Neuronal stem cell (in vitro differentiated cells): ENCODE measurements around the gene CLIP1.

Experiments
- DNase-seq: peaks from one replicate; pipeline ENCODE4 v3.0.0-alpha.2; 2013; ENCODE audit warnings: low spot score
- H2AFZ ChIP-seq: one replicate; pipeline ENCODE4 v1.6.1; 2013; ENCODE audit warnings: mild to moderate bottlenecking, low read length, inconsistent platforms
- H2AK5ac ChIP-seq: 2 replicates; pipeline ENCODE4 v1.6.1; 2013; ENCODE audit warnings: low read depth, mild to moderate bottlenecking, inconsistent platforms, low read length, moderate library complexity, mixed read lengths
- H2BK120ac ChIP-seq: 2 replicates; pipeline ENCODE4 v1.6.1; 2013; ENCODE audit warnings: low read depth, mild to moderate bottlenecking, inconsistent platforms, low read length, moderate library complexity, mixed read lengths
- H2BK12ac ChIP-seq: one replicate; pipeline ENCODE4 v1.6.1; 2013; ENCODE audit warnings: low read length, inconsistent platforms
- H2BK15ac ChIP-seq: 2 replicates; pipeline ENCODE4 v1.6.1; 2013; ENCODE audit warnings: mild to moderate bottlenecking, low read length, inconsistent platforms, mixed read lengths
- H2BK5ac ChIP-seq: one replicate; pipeline ENCODE4 v1.6.1; 2013; ENCODE audit warnings: inconsistent platforms, mild to moderate bottlenecking, low read length, moderate library complexity
- H3K14ac ChIP-seq: one replicate; pipeline ENCODE4 v1.6.1; 2013; ENCODE audit warnings: low read length, inconsistent platforms
- H3K18ac ChIP-seq: 2 replicates; pipeline ENCODE4 v1.6.1; 2013; ENCODE audit warnings: low read length, inconsistent platforms
- H3K23ac ChIP-seq: 2 replicates; pipeline ENCODE4 v1.6.1; 2013; ENCODE audit warnings: low read depth, mild to moderate bottlenecking, mixed read lengths, low read length, inconsistent platforms; ENCODE audit not compliant: poor library complexity
- H3K27ac ChIP-seq: replicated peaks from 3 replicates; pipeline ENCODE4 v1.5.1; 2013; ENCODE audit warnings: low read length, inconsistent platforms
- H3K27me3 ChIP-seq, 3 experiments: 2 replicates each; pipeline ENCODE4 v1.6.1; 2013; ENCODE audit warnings: low read length in 3 of 3, mild to moderate bottlenecking in 2 of 3, inconsistent platforms in 1 of 3, low read depth in 1 of 3, mixed read lengths in 1 of 3, moderate library complexity in 1 of 3; ENCODE audit not compliant: control insufficient read depth in 3 of 3, insufficient read depth in 3 of 3
- H3K36me3 ChIP-seq, 2 donors: replicated peaks in 1 of 2; 2 replicates each; pipeline ENCODE4 v1.6.1; 2013; ENCODE audit warnings: low read length in 2 of 2; ENCODE audit not compliant: control insufficient read depth in 2 of 2, insufficient read depth in 2 of 2
- H3K4ac ChIP-seq: 2 replicates; pipeline ENCODE4 v1.6.1; 2013; ENCODE audit warnings: inconsistent platforms, mild to moderate bottlenecking, low read length, moderate library complexity
- H3K4me1 ChIP-seq, 2 donors: 1 replicate in 1 of 2; 2 replicates in 1 of 2; pipeline ENCODE4 v1.6.1; 2013; ENCODE audit warnings: low read length in 2 of 2, low read depth in 1 of 2; ENCODE audit not compliant: control insufficient read depth in 2 of 2, insufficient read depth in 1 of 2
- H3K4me2 ChIP-seq: one replicate; pipeline ENCODE4 v1.6.1; 2013; ENCODE audit warnings: mild to moderate bottlenecking, low read length, inconsistent platforms; ENCODE audit not compliant: insufficient read depth, poor library complexity, severe bottlenecking
- H3K4me3 ChIP-seq, 2 donors: 2 replicates each; pipeline ENCODE4 v1.5.1; 2013; ENCODE audit warnings: low read length in 2 of 2, mild to moderate bottlenecking in 2 of 2, inconsistent platforms in 1 of 2, moderate library complexity in 1 of 2
- H3K79me1 ChIP-seq: one replicate; pipeline ENCODE4 v1.6.1; 2013; ENCODE audit warnings: low read depth, mild to moderate bottlenecking, inconsistent platforms, low read length, moderate library complexity
- H3K9ac ChIP-seq: one replicate; pipeline ENCODE4 v1.6.1; 2013; ENCODE audit warnings: mild to moderate bottlenecking, low read depth, low read length, inconsistent platforms; ENCODE audit not compliant: poor library complexity
- H3K9me3 ChIP-seq, 2 donors: replicated peaks in 1 of 2; 2 replicates each; pipeline versions ENCODE3 to v1.6.1; 2013; ENCODE audit warnings: low read length in 2 of 2, mild to moderate bottlenecking in 2 of 2, inconsistent platforms in 1 of 2, low read depth in 1 of 2, mixed read lengths in 1 of 2, moderate library complexity in 1 of 2; ENCODE audit not compliant: control insufficient read depth in 2 of 2, insufficient read depth in 1 of 2
- H4K8ac ChIP-seq: one replicate; pipeline ENCODE4 v1.6.1; 2013; ENCODE audit warnings: low read depth, mild to moderate bottlenecking, inconsistent platforms, low read length, moderate library complexity
- H4K91ac ChIP-seq: one replicate; pipeline ENCODE4 v1.6.1; 2013; ENCODE audit warnings: low read length, low read depth, mild to moderate bottlenecking, inconsistent platforms; ENCODE audit not compliant: poor library complexity
- WGBS, 2 donors: extraction: QIAGEN DNeasy Blood & Tissue Kit; methylation state at CpG; one replicate each; pipeline ENCODE4 v1.1.7; 2013; ENCODE audit warnings: missing lambda C conversion rate in 2 of 2, mixed read lengths in 1 of 2; ENCODE audit not compliant: insufficient read length in 2 of 2, insufficient replicate concordance in 1 of 2; ENCODE audit errors: extremely low coverage in 2 of 2; 5-methylcytosine and 5-hydroxymethylcytosine counted together

CLIP1 gene

DNA sequence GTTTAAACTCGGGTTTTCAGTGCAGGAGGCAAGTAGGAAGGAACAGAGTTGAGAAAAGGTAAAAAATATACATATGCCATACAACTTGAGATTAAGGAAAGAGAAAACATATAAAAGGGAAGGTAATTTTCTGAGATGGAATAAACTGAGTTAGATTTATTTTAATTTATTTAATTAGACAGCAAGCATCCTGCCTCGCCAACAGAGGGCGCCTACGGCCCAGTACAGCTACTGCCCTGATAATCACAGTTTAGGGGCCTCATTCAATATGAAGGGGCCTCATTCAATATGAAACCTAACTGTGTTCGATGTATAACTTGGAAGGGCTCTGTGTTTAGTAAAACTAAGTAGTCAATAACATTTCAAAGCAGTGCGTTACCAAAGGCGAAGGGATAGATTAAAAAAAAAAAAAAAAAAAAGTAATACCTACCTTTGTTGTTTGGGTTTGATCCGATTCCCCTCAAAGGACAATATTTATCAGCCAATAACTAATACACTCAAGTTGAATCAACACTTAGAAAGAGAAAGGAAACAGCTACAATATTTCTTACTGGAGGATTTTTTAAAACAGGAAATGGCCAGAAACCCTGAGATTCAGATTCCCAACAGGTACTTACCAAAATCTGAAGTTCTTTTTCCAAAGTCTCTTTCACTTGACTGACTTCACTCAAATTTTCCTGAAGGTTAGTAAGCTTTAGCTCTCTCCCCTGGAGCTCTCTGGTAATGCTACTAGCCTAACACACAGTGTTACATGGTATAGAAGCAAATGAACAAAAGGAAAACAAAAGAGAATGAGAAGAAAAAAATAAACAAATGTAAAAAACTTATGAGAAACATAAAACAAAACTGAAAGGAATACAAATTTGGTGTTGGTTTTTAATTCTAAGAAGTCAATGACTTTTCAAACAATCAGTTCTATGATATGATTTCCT lies 86.2 kb downstream of the CLIP1 start:
- H3K9me3 ChIP-seq = peaks cover 0 to 1% of the 10 kb centered on the region in 2 donors
- no peak for DNase-seq
- no peak overlapping the region for H4K8ac ChIP-seq
- H3K79me1 ChIP-seq = no peaks in the 10 kb centered on the region
- H3K27ac ChIP-seq = no peak overlapping the region
- WGBS, 2 donors = no CpG with 5 or more reads among the region's 8 CpGs
- H3K14ac ChIP-seq = no peak overlapping the region
- no peaks in the 10 kb centered on the region for H3K27me3 ChIP-seq
- H2AFZ ChIP-seq = no peak overlapping the region
- no peak overlapping the region for H2AK5ac ChIP-seq
- H2BK5ac ChIP-seq = no peak overlapping the region
- H3K9ac ChIP-seq = no peak overlapping the region
- H3K18ac ChIP-seq = no peak overlapping the region
- no peaks in the 10 kb centered on the region for H3K4me1 ChIP-seq
- no peak overlapping the region for H3K23ac ChIP-seq
- no peak overlapping the region for H4K91ac ChIP-seq
- no peak overlapping the region for H2BK12ac ChIP-seq
- H3K4ac ChIP-seq = no peak overlapping the region
- H2BK120ac ChIP-seq = no peak overlapping the region
- peaks cover 19 to 90% of the 10 kb centered on the region in 2 donors for H3K36me3 ChIP-seq
- H3K4me2 ChIP-seq = no peak overlapping the region
- H3K4me3 ChIP-seq = no peak overlapping the region
- H2BK15ac ChIP-seq = no peak overlapping the region

GRCh38 chr12:122333142-122334087 lies 89.1 kb downstream of the CLIP1 start:
- no peaks in the 10 kb centered on the region for H3K79me1 ChIP-seq
- H4K8ac ChIP-seq = no peak overlapping the region
- no peak overlapping the region for H2BK12ac ChIP-seq
- H3K36me3 ChIP-seq = peaks cover 17 to 83% of the 10 kb centered on the region in 2 donors
- no peak overlapping the region for H2BK15ac ChIP-seq
- no peak overlapping the region for H2AK5ac ChIP-seq
- no peaks in the 10 kb centered on the region for H3K4me1 ChIP-seq
- no peak overlapping the region for H3K14ac ChIP-seq
- peaks cover 0 to 1% of the 10 kb centered on the region in 2 donors for H3K9me3 ChIP-seq
- no CpG with 5 or more reads among the region's 14 CpGs for WGBS, 2 donors
- no peak overlapping the region for H3K4me2 ChIP-seq
- H3K23ac ChIP-seq = no peak overlapping the region
- no peak overlapping the region for H2AFZ ChIP-seq
- no peak overlapping the region for H2BK120ac ChIP-seq
- DNase-seq = no peak
- H3K4me3 ChIP-seq = no peak overlapping the region
- no peak overlapping the region for H3K27ac ChIP-seq
- no peak overlapping the region for H3K18ac ChIP-seq
- H4K91ac ChIP-seq = no peak overlapping the region
- H3K4ac ChIP-seq = no peak overlapping the region
- H3K27me3 ChIP-seq = no peaks in the 10 kb centered on the region
- H3K9ac ChIP-seq = no peak overlapping the region
- H2BK5ac ChIP-seq = peak overlapping the region; percentile 6

DNA sequence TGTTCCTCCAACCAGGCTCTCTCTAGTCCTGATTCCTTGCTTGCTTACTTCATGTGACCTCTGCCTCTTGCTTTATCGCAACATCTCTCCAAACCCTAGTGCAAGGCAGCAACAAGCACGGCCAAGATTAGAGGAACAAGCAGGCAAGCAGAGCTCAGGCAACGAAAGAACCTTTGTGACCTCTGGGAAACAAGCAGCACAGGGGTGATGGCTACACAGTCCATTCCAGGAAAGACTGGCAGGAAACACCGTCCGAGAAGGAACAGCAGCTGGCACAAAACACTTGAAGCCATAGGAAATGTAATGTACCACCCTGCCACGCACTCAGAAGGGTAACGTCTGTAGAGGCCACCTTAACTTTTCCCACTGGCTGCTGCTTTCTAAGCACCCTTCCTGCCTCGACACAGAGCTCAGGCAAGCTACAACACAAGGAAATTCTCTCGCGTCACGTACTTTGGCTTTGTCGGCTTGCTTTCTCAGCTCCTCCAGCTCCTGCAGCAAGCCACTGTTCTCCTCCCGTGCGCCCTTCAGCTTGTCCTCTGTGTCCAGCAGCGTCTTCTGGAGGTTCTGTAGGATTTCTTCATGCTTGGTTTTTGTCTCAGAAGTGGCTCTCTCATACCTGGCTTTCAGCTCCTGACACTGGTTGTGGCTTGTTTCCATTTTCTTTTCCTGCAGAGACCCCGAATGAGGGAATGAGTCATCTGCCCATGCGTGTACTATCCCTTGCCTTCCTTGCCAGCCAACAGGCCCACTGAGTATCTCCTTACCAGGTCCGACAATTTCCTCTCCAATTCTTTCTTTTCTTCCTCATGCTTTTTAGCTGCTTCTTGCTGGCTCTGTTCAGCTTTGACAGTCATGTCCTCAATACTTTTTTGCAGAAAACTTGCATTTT lies 94.7 kb downstream of the CLIP1 start:
- Histone ChIP-seq H2AFZ (no peak overlapping the region), H2BK5ac (peak overlapping the region; percentile 67), H2BK12ac (no peak overlapping the region), H3K18ac (no peak overlapping the region), H3K27ac (no peak overlapping the region), H3K9me3 (no peaks in the 10 kb centered on the region), H3K4ac (no peak overlapping the region), H4K91ac (no peak overlapping the region), H2BK120ac (no peak overlapping the region), H3K4me3 (peak overlapping the region in 1 of 2 donors; percentile 3), H3K9ac (no peak overlapping the region), H2AK5ac (no peak overlapping the region), H4K8ac (peak overlapping the region; percentile 26), H3K14ac (no peak overlapping the region), H3K23ac (peak overlapping the region; percentile 20), H3K4me1 (no peaks in the 10 kb centered on the region), H2BK15ac (no peak overlapping the region), H3K36me3 (peaks cover 22 to 91% of the 10 kb centered on the region in 2 donors), H3K4me2 (no peak overlapping the region), H3K27me3 (no peaks in the 10 kb centered on the region), H3K79me1 (no peaks in the 10 kb centered on the region)
- no peak for DNase-seq
- WGBS, 2 donors = no CpG with 5 or more reads among the region's 18 CpGs
